NCI-H524 treated with DMSO at 0.1 percent for 48 hours (cell line): ENCODE measurements around the gene GNG8.

ENCODE experiments used
- DNase-seq: peaks from one replicate; lab custom pipeline; 2025; lab: John Stamatoyannopoulos, UW

GNG8 gene

GRCh38 chr19:46618670-46619231, 17.3 kb downstream of the GNG8 start:
- no peak for DNase-seq

GRCh38 chr19:46617601-46618000, 18.4 kb downstream of the GNG8 start:
- DNase-seq, result no peak

GRCh38 chr19:46616631-46617322, 19.2 kb downstream of the GNG8 start:
- peak; percentile 31 for DNase-seq

GRCh38 chr19:46615966-46616365, 20.0 kb downstream of the GNG8 start:
- no peak for DNase-seq

GRCh38 chr19:46614114-46614722, 21.8 kb downstream of the GNG8 start:
- DNase-seq, result no peak

- no peak for DNase-seq
Observed at GRCh38 chr19:46613525-46613924, 22.5 kb downstream of the GNG8 start.

- DNase-seq, result no peak
Observed at GRCh38 chr19:46611776-46612175, 24.2 kb downstream of the GNG8 start.

- no peak for DNase-seq
Observed at GRCh38 chr19:46610851-46611770, 24.9 kb downstream of the GNG8 start.

- no peak for DNase-seq
Observed at GRCh38 chr19:46610413-46610775, 25.6 kb downstream of the GNG8 start.

GRCh38 chr19:46609511-46610412, 26.2 kb downstream of the GNG8 start:
- no peak for DNase-seq

- DNase-seq, result no peak
Observed at GRCh38 chr19:46608581-46609345, 27.2 kb downstream of the GNG8 start.

GRCh38 chr19:46608178-46608577, 27.8 kb downstream of the GNG8 start:
- DNase-seq, result no peak

GRCh38 chr19:46607448-46607841, 28.6 kb downstream of the GNG8 start:
- DNase-seq, result no peak

GRCh38 chr19:46606681-46607447, 29.1 kb downstream of the GNG8 start:
- no peak for DNase-seq

- DNase-seq, result no peak
Observed at GRCh38 chr19:46606019-46606418, 30.0 kb downstream of the GNG8 start.

GRCh38 chr19:46605356-46605821, 30.6 kb downstream of the GNG8 start:
- DNase-seq, result no peak

GRCh38 chr19:46604781-46605355, 31.1 kb downstream of the GNG8 start:
- DNase-seq, result no peak

GRCh38 chr19:46603752-46604231, 32.2 kb downstream of the GNG8 start:
- DNase-seq, result no peak

GRCh38 chr19:46603195-46603637, 32.8 kb downstream of the GNG8 start:
- DNase-seq, result no peak
